Chondrocyte (in vitro differentiated cells): ENCODE results near the gene INMT. TPM values are rescaled to one million over a fixed set of nuclear protein-coding genes. Genes with fewer than 3 reads are reported as not detected.

ENCODE experiments used
- DNase-seq: peaks from one replicate; pipeline ENCODE4 v3.0.0; 2021; ENCODE audit warnings: mixed read lengths, low spot score
- H3K27ac Mint-ChIP-seq: one replicate; pipeline ENCODE4 v1.8.0; 2021; ENCODE audit warnings: mild to moderate bottlenecking, moderate library complexity, mixed read lengths; ENCODE audit not compliant: unreplicated experiment
- H3K27me3 Mint-ChIP-seq: 2 replicates; pipeline ENCODE4 v1.8.0; 2021; ENCODE audit warnings: low read depth, mixed read lengths
- H3K36me3 Mint-ChIP-seq: 2 replicates; pipeline ENCODE4 v1.8.0; 2021; ENCODE audit warnings: low read depth, mixed read lengths
- H3K4me1 Mint-ChIP-seq: 2 replicates; pipeline ENCODE4 v1.8.0; 2021; ENCODE audit warnings: low read depth, mild to moderate bottlenecking, mixed read lengths
- H3K4me3 Mint-ChIP-seq: one replicate; pipeline ENCODE4 v1.8.0; 2021; ENCODE audit warnings: mild to moderate bottlenecking, moderate library complexity, mixed read lengths; ENCODE audit not compliant: unreplicated experiment
- H3K9me3 Mint-ChIP-seq: 2 replicates; pipeline ENCODE4 v1.8.0; 2021; ENCODE audit warnings: low read depth, mixed read lengths
- CTCF ChIP-seq: fragments of 200-600 bp; sonication (generic); IDR thresholded peaks from 2 replicates; pipeline ENCODE4 v1.5.0; 2021; ENCODE audit warnings: antibody characterized with exemption, mild to moderate bottlenecking, moderate library complexity
- total RNA-seq: library from RNA; stranded (reverse); gene quantifications from 3 replicates; pipeline ENCODE4 v1.2.1, GENCODE V29; 2021

The INMT gene
- total RNA-seq, 1 donor from 2014 or later, result 73.2 TPM

- Mint-ChIP-seq H3K4me1 (no peaks in the 10 kb centered on the region), H3K4me3 (no peak overlapping the region), H3K27me3 (peaks cover 34% of the 10 kb centered on the region), H3K36me3 (peaks cover 13% of the 10 kb centered on the region), H3K9me3 (peaks cover 33% of the 10 kb centered on the region), H3K27ac (no peak overlapping the region)
- DNase-seq, result no peak
- TF ChIP-seq CTCF, result no peak
Measured at GRCh38 chr7:30721211-30721610, 30.7 kb upstream of the INMT start.

GRCh38 chr7:30722187-30722586, 29.7 kb upstream of the INMT start:
- no peaks in the 10 kb centered on the region for H3K4me1 Mint-ChIP-seq
- no peak for TF ChIP-seq CTCF
- DNase-seq, result no peak

DNA sequence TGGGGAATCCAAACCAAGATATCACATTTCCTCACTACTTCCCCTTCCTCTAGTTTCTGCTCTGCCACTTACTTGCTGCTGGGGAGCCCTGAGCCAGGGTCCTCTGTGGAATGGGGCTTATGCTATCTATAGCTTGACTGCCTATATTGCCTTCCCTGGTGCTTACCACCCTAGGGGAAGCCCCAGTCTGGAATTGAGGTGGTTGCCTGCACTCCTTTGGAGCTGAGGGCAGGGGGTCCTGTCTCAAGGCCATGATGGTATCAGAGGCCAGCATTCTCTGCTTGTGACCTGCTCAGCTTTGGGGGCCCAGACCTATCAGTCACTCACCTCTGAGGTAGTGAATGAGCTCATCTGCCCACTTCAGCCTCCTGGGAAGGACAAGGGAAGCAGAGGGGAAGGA, 29.3 kb upstream of the INMT start:
- no peak for DNase-seq

More at GRCh38 chr7:30722187-30722586, 29.7 kb upstream of the INMT start:
- H3K27me3 Mint-ChIP-seq, result peaks cover 34% of the 10 kb centered on the region
- H3K36me3 Mint-ChIP-seq, result peaks cover 10% of the 10 kb centered on the region
- H3K9me3 Mint-ChIP-seq, result peaks cover 29% of the 10 kb centered on the region
- H3K4me3 Mint-ChIP-seq, result no peak overlapping the region
- H3K27ac Mint-ChIP-seq, result no peak overlapping the region

GRCh38 chr7:30723776-30724175, 28.2 kb upstream of the INMT start:
- DNase-seq, result no peak
- no peak overlapping the region for H3K4me3 Mint-ChIP-seq
- H3K36me3 Mint-ChIP-seq, result no peaks in the 10 kb centered on the region
- H3K4me1 Mint-ChIP-seq, result no peaks in the 10 kb centered on the region
- H3K27me3 Mint-ChIP-seq, result peaks cover 41% of the 10 kb centered on the region
- peaks cover 17% of the 10 kb centered on the region for H3K9me3 Mint-ChIP-seq
- no peak overlapping the region for H3K27ac Mint-ChIP-seq
- TF ChIP-seq CTCF, result no peak

More for the DNA sequence above, 29.3 kb upstream of the INMT start:
- H3K36me3 Mint-ChIP-seq, result peaks cover 9% of the 10 kb centered on the region
- no peak overlapping the region for H3K27ac Mint-ChIP-seq
- H3K4me3 Mint-ChIP-seq, result no peak overlapping the region
- H3K4me1 Mint-ChIP-seq, result no peaks in the 10 kb centered on the region
- no peak for TF ChIP-seq CTCF
- peaks cover 27% of the 10 kb centered on the region for H3K9me3 Mint-ChIP-seq
- peaks cover 34% of the 10 kb centered on the region for H3K27me3 Mint-ChIP-seq

GRCh38 chr7:30726296-30727006, 25.5 kb upstream of the INMT start:
- Mint-ChIP-seq H3K27ac (no peak overlapping the region), H3K9me3 (no peaks in the 10 kb centered on the region), H3K4me3 (no peak overlapping the region), H3K27me3 (peaks cover 57% of the 10 kb centered on the region), H3K36me3 (no peaks in the 10 kb centered on the region), H3K4me1 (peaks cover 1% of the 10 kb centered on the region)
- DNase-seq, result no peak
- TF ChIP-seq CTCF, result no peak
